Parathyroid adenoma (tissue), 2 donors: Measurements from ENCODE around the gene KCTD16.

Source experiments
- H2AFZ ChIP-seq: fragments of 300-600 bp; sonication (generic); one replicate; pipeline ENCODE4 v1.7.0; 2017; ENCODE audit warnings: antibody characterized with exemption, mild to moderate bottlenecking
- H3K27ac ChIP-seq: fragments of 300-600 bp; sonication (generic); one replicate; pipeline ENCODE4 v1.7.0; 2017
- H3K27me3 ChIP-seq: fragments of 300-600 bp; sonication (generic); one replicate; pipeline ENCODE4 v1.7.0; 2017; ENCODE audit warnings: low read length; ENCODE audit not compliant: control insufficient read depth, insufficient read depth
- H3K36me3 ChIP-seq: fragments of 300-600 bp; sonication (generic); one replicate; pipeline ENCODE4 v1.7.0; 2017; ENCODE audit warnings: low read length; ENCODE audit not compliant: control insufficient read depth, insufficient read depth
- H3K4me1 ChIP-seq: fragments of 300-600 bp; sonication (generic); one replicate; pipeline ENCODE4 v1.7.0; 2017; ENCODE audit warnings: control low read depth
- H3K4me2 ChIP-seq: fragments of 300-600 bp; sonication (generic); one replicate; pipeline ENCODE4 v1.7.0; 2017; ENCODE audit warnings: low read length
- H3K4me3 ChIP-seq: fragments of 300-600 bp; sonication (generic); one replicate; pipeline ENCODE4 v1.7.0; 2017; ENCODE audit warnings: low read depth, low read length
- H3K79me2 ChIP-seq: fragments of 300-600 bp; sonication (generic); one replicate; pipeline ENCODE4 v1.7.0; 2017; ENCODE audit warnings: control low read depth
- H3K9ac ChIP-seq: fragments of 300-600 bp; sonication (generic); one replicate; pipeline ENCODE4 v1.7.0; 2017; ENCODE audit warnings: mild to moderate bottlenecking
- H3K9me3 ChIP-seq: fragments of 300-600 bp; sonication (generic); one replicate; pipeline ENCODE4 v1.7.0; 2017; ENCODE audit warnings: low read length; ENCODE audit not compliant: control insufficient read depth
- CTCF ChIP-seq: fragments of 300-600 bp; sonication (generic); IDR thresholded peaks from one replicate; pipeline ENCODE4 v1.7.0; 2017; ENCODE audit warnings: antibody characterized with exemption, mild to moderate bottlenecking
- donor health status: primary hyperparathyroidism.

Gene KCTD16

GRCh38 chr5:144289277-144289676 lies 118.6 kb downstream of the KCTD16 start:
- Histone ChIP-seq H3K79me2 (no peaks in the 10 kb centered on the region), H3K36me3 (no peaks in the 10 kb centered on the region), H3K9ac (no peak overlapping the region), H3K27me3 (no peaks in the 10 kb centered on the region), H3K4me1 (no peaks in the 10 kb centered on the region), H3K9me3 (no peaks in the 10 kb centered on the region), H3K4me3 (no peak overlapping the region), H3K4me2 (no peak overlapping the region), H3K27ac (no peak overlapping the region), H2AFZ (no peak overlapping the region)
- TF ChIP-seq CTCF, result no peak

- Histone ChIP-seq H3K9me3 (no peaks in the 10 kb centered on the region), H3K79me2 (no peaks in the 10 kb centered on the region), H3K27ac (no peak overlapping the region), H3K4me1 (no peaks in the 10 kb centered on the region), H3K4me3 (no peak overlapping the region), H2AFZ (no peak overlapping the region), H3K9ac (no peak overlapping the region), H3K4me2 (no peak overlapping the region), H3K36me3 (no peaks in the 10 kb centered on the region), H3K27me3 (no peaks in the 10 kb centered on the region)
- TF ChIP-seq CTCF, result no peak
These were observed 121.4 kb downstream of the KCTD16 start for GRCh38 chr5:144292029-144292428.

- H3K27ac ChIP-seq, result no peak overlapping the region
- H3K36me3 ChIP-seq, result no peaks in the 10 kb centered on the region
- no peaks in the 10 kb centered on the region for H3K9me3 ChIP-seq
- no peaks in the 10 kb centered on the region for H3K4me1 ChIP-seq
- H3K4me2 ChIP-seq, result no peak overlapping the region
- TF ChIP-seq CTCF, result no peak
- no peak overlapping the region for H2AFZ ChIP-seq
- H3K4me3 ChIP-seq, result no peak overlapping the region
- no peak overlapping the region for H3K9ac ChIP-seq
- H3K27me3 ChIP-seq, result no peaks in the 10 kb centered on the region
- no peaks in the 10 kb centered on the region for H3K79me2 ChIP-seq
These were observed 124.6 kb downstream of the KCTD16 start for GRCh38 chr5:144295284-144295683.

GRCh38 chr5:144297081-144297480 lies 126.4 kb downstream of the KCTD16 start:
- Histone ChIP-seq H3K9me3 (no peaks in the 10 kb centered on the region), H2AFZ (no peak overlapping the region), H3K27ac (no peak overlapping the region), H3K79me2 (no peaks in the 10 kb centered on the region), H3K4me3 (no peak overlapping the region), H3K36me3 (no peaks in the 10 kb centered on the region), H3K27me3 (no peaks in the 10 kb centered on the region), H3K9ac (no peak overlapping the region), H3K4me2 (no peak overlapping the region), H3K4me1 (no peaks in the 10 kb centered on the region)
- TF ChIP-seq CTCF, result no peak

GRCh38 chr5:144298658-144299057 lies 128.0 kb downstream of the KCTD16 start:
- Histone ChIP-seq H3K79me2 (no peaks in the 10 kb centered on the region), H3K4me2 (no peak overlapping the region), H3K9ac (no peak overlapping the region), H3K27me3 (no peaks in the 10 kb centered on the region), H3K4me1 (no peaks in the 10 kb centered on the region), H3K27ac (no peak overlapping the region), H3K36me3 (no peaks in the 10 kb centered on the region), H2AFZ (no peak overlapping the region), H3K4me3 (no peak overlapping the region), H3K9me3 (no peaks in the 10 kb centered on the region)
- TF ChIP-seq CTCF, result no peak
